Measurements from ENCODE around the gene ARID1B.

ARID1B gene

DNA sequence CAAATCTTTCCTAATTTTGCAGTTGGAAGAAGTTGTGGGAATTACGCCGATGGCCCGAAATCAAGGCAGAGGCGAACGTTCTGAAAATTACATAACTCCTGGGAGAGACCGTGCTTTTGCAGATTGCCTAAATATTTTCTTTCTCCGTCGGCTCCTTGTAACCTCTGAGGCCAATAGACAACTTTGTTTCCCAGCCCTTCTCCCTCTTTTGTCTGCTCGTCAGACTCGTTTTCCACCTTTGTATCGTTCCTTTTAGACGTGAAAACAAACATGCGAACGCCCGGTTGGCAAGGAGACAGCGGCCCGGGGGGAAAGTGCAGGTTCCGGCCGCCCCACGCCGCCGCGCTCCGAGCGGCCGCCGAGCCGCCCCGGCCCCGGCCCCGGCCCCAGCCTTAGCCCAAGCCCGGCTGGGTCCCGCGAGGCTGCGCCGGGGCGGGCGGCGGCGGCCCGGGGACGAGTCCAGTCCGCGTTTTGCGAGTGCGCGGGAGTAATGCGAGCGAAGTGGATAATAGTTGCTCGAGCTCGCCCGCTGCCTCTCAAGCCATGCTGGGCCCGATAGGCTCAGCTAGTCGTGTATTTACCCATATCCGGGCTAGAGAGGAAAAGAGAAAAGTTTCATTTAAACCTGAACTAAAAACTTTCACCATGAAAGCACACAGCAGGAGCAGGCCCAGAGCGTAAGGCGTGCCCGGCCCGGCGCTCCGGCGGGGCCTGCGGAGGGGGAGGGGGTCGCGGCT lies at the start of gene ARID1B:
Gene ARID1B (plus strand): TSS at position 539 of the 737 bp plus-strand sequence. CDS start 303 bp downstream, outside the sequence.
- Histone ChIP-seq H3K36me3 (replicated peaks) (no peaks in the 10 kb centered on the region), H3K4me3 (peak within 1 kb of the TSS; percentile 64), H3K4me1 (peaks cover 33% of the 10 kb centered on the region), H3K9me3 (no peaks in the 10 kb centered on the region), H3K27me3 (ENCODE audit: low read depth) (no peaks in the 10 kb centered on the region)
- in situ Hi-C loops (cut with MboI; ENCODE audit: low sequenced_read_pairs): no loop called here
- peak; percentile 70 to 79 for DNase-seq (ENCODE audit: low spot score in 2 of 2)

GRCh38 chr6:156727715-156728385 lies 49.3 kb upstream of the ARID1B start:
- no peaks in the 10 kb centered on the region for H3K27me3 ChIP-seq (ENCODE audit: low read depth)
- DNase-seq (ENCODE audit: low spot score in 2 of 2): peak; percentile 39 to 69
- in situ Hi-C loops (cut with MboI; ENCODE audit: low sequenced_read_pairs): no loop called here
- no peaks in the 10 kb centered on the region for H3K9me3 ChIP-seq
- peaks cover 24% of the 10 kb centered on the region for H3K4me1 ChIP-seq
- no peak overlapping the region for H3K4me3 ChIP-seq
- no peaks in the 10 kb centered on the region for H3K36me3 ChIP-seq (replicated peaks)

DNA sequence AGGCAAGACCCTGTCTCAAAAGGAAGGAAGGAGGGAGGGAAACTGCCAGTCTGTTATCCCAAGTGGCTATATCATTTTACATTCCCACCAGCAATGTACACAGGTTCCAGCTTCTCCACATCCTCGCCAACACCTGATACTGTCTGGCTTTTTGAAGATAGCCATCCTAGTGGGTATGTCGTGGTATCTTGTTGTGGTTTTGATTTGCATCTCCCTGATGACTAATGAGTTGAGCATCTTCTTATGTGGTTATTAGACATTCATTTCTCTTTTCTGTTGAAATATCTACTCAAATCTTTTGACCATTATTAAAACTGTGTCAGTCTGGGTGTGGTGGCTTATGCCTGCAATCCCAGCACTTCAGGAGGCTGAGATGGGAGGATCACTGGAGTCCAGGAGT lies 47.9 kb upstream of the ARID1B start:
- no peaks in the 10 kb centered on the region for H3K27me3 ChIP-seq (ENCODE audit: low read depth)
- in situ Hi-C loops (cut with MboI; ENCODE audit: low sequenced_read_pairs): no loop called here
- H3K4me3 ChIP-seq: no peak overlapping the region
- DNase-seq (ENCODE audit: low spot score in 2 of 2): no peak
- peaks cover 24% of the 10 kb centered on the region for H3K4me1 ChIP-seq
- no peaks in the 10 kb centered on the region for H3K36me3 ChIP-seq (replicated peaks)
- no peaks in the 10 kb centered on the region for H3K9me3 ChIP-seq

DNA sequence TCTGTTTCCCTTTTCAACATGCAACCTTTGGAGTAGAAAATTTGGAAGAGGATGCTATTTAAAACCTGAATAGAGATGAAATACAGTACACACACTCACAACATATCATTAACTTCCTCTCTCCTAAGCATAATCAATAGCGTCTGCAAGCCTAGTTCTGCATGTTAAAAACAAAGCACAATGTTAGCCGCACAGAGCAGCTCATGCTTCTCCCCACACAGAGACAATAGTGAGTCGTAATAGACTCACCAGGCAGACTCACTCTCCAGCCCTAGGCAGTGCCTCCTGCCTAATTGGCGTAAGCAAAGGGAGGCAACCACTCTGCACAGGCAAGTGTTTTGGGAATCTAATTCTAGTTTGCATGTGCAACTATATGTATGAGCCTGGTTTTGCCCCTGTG lies 45.8 kb upstream of the ARID1B start:
- H3K27me3 ChIP-seq (ENCODE audit: low read depth): no peaks in the 10 kb centered on the region
- H3K4me3 ChIP-seq: no peak overlapping the region
- no peaks in the 10 kb centered on the region for H3K36me3 ChIP-seq (replicated peaks)
- no peak for DNase-seq (ENCODE audit: low spot score in 2 of 2)
- peaks cover 24% of the 10 kb centered on the region for H3K4me1 ChIP-seq
- in situ Hi-C loops (cut with MboI; ENCODE audit: low sequenced_read_pairs): no loop called here
- H3K9me3 ChIP-seq: no peaks in the 10 kb centered on the region

DNA sequence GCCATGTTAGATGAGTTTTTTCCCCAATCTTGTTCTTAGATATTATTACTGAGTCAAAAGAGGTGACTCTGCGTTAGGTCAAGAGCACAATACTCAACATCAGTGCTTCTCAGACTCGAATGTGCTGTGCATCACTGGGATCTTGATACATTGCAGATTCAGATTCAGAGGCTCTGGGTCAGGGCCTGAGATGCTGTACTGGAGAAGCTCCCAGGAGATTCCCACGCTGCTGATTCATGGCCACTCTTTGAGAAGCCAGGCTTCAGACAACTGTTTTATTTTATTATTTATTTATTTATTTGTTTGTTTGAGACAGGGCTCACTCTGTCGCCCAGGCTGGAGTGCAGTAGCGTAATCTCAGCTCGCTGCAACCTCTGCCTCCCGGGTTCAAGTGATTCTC lies 41.4 kb upstream of the ARID1B start:
- Histone ChIP-seq H3K4me3 (no peak overlapping the region), H3K4me1 (peaks cover 9% of the 10 kb centered on the region), H3K9me3 (peaks cover 8% of the 10 kb centered on the region), H3K36me3 (replicated peaks) (no peaks in the 10 kb centered on the region), H3K27me3 (ENCODE audit: low read depth) (no peaks in the 10 kb centered on the region)
- no peak for DNase-seq (ENCODE audit: low spot score in 2 of 2)
- in situ Hi-C loops (cut with MboI; ENCODE audit: low sequenced_read_pairs): no loop called here

- Histone ChIP-seq H3K4me1 (peaks cover 3% of the 10 kb centered on the region; the same call in 1 of the 2 replicates), H3K9me3 (peaks cover 12% of the 10 kb centered on the region), H3K36me3 (replicated peaks) (no peaks in the 10 kb centered on the region), H3K27me3 (ENCODE audit: low read depth) (no peaks in the 10 kb centered on the region), H3K4me3 (no peak overlapping the region)
- DNase-seq (ENCODE audit: low spot score in 2 of 2): no peak
- in situ Hi-C loops (cut with MboI; ENCODE audit: low sequenced_read_pairs): no loop called here
Observed at GRCh38 chr6:156740604-156741003, 36.6 kb upstream of the ARID1B start.

- Histone ChIP-seq H3K4me1 (peaks cover 3% of the 10 kb centered on the region; the same call in 1 of the 2 replicates), H3K36me3 (replicated peaks) (no peaks in the 10 kb centered on the region), H3K27me3 (ENCODE audit: low read depth) (0 out of 2 replicates have a peak, but pooled peaks cover under 1% of the 10 kb centered on the region), H3K9me3 (peaks cover 12% of the 10 kb centered on the region), H3K4me3 (no peak overlapping the region)
- in situ Hi-C loops (cut with MboI; ENCODE audit: low sequenced_read_pairs): no loop called here
- no peak for DNase-seq (ENCODE audit: low spot score in 2 of 2)
Observed at GRCh38 chr6:156741287-156742073, 35.7 kb upstream of the ARID1B start.

DNA sequence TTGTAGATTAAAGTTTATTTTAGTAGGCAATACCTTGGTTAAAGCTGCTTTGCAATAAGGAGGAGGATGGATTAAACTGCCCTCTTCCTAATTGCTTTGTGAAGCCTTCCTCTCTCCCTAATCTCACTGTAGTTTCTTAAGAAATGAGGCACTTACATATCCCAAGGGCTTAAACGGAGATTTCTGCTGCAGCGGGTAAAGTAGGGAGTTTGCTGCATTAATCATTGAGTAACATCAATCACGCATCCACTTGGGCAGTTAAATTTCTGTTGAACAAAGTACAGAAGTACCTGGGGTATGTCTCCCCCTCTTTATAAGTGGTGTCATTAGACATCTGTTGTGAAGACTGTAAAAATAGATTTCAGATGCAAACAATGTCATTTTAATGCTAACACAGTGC lies 29.5 kb upstream of the ARID1B start:
- Histone ChIP-seq H3K36me3 (replicated peaks) (no peaks in the 10 kb centered on the region), H3K4me1 (no peaks in the 10 kb centered on the region), H3K27me3 (ENCODE audit: low read depth) (0 out of 2 replicates have a peak, but pooled peaks cover 7% of the 10 kb centered on the region), H3K9me3 (no peaks in the 10 kb centered on the region), H3K4me3 (no peak overlapping the region)
- in situ Hi-C loops (cut with MboI; ENCODE audit: low sequenced_read_pairs): no loop called here
- no peak for DNase-seq (ENCODE audit: low spot score in 2 of 2)

DNA sequence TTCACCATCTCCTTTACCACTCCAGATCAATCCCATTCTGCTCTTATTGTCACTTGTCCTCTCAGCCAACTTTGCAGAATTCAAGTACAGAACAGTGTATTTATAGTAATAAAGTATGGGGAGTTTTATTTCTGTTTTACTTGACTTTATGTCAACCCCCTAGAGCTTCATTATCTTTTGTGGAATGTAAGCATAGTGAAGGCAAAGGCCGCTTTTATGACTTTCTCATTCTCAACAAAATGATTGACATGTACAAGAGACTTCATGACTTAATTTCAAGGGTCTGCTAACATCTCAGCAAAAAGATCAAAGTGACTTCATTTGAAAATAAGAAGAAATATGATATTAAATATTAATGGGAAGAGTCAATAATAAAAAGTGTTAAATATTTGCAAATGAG lies 28.7 kb upstream of the ARID1B start:
- no peaks in the 10 kb centered on the region for H3K9me3 ChIP-seq
- H3K4me1 ChIP-seq: no peaks in the 10 kb centered on the region
- no peaks in the 10 kb centered on the region for H3K36me3 ChIP-seq (replicated peaks)
- 0 out of 2 replicates have a peak, but pooled peaks cover 7% of the 10 kb centered on the region for H3K27me3 ChIP-seq (ENCODE audit: low read depth)
- DNase-seq (ENCODE audit: low spot score in 2 of 2): no peak
- in situ Hi-C loops (cut with MboI; ENCODE audit: low sequenced_read_pairs): no loop called here
- no peak overlapping the region for H3K4me3 ChIP-seq

DNA sequence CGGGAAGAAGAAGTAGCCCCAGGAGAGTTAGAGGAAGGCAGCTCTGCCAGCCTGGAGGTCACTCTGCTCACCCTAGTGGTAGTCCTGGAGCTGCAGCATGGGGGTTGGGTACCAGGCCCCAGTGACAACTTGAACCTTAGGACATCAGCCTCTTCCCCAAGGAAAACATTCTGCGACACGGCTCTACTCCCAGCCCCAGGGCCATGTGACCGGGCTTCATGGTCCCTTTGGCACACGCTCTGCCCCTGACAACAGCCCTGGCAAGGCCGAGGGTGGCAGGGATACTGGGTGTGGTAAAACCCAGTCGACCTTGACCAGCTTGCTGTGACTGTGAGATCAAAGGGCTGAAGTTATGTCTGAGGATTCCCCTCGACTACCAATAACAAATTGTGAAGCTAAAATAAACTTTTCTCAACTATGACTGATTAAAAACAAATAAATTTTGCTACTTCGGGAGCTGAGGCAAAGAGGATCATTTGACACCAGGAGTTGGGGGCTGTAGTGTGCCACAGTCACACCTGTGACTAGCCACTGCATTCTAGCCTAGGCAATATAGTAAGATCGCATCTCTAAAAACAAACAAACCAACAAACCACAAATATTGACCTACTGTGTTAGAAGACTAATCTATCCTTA lies 24.4 kb upstream of the ARID1B start:
- DNase-seq (ENCODE audit: low spot score in 2 of 2): peak in 1 of 2 experiments; percentile 20
- H3K4me3 ChIP-seq: no peak overlapping the region
- in situ Hi-C loops (cut with MboI; ENCODE audit: low sequenced_read_pairs): no loop called here

DNA sequence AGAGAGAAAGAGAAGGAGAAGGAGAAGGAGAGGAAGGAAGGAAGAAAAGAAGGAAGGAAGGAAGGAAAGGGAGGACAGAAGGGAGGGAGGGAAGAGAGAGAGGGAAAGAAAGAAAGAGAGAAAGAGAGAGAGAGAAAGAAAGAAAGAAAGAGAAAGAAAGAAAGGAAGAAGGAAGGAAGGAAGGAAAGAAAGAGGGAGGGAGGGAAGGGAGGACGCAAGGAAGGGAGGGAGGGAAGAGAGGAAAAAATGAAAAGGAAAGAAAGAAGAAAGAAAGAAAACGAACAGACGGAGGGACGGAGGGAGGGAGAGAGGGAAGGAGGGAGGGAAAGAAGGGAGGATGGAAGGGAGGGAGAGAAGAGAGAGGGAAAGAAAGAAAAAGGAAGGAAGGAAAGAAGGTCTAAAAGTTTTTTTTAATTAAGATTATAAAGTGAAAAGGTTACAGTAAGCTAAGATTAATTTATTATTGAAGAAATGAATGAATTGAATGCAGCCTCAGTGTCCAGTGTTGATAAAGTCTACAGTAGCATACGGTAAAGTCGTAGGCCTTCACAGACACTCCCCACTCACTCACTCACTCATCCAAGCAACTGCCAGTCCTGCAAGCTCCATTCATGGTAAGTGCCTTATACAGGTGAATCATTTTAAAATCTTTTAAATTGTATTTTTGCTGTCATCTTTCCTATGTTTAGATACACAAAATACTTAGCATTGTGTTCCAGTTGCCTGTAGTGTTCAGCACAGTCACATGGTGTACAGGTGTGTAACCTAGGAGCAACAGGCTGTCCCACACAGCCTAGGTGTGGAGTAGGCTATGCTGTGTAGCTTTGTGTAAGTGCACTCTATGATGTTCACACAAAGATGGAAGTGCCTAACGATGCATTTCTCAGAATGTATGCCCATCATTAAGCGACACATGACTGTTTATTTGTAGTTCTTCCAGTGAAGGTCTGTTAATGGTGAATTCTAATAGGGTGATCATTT lies 20.3 kb upstream of the ARID1B start:
- in situ Hi-C loops (cut with MboI; ENCODE audit: low sequenced_read_pairs): no loop called here
- Histone ChIP-seq H3K9me3 (no peaks in the 10 kb centered on the region), H3K27me3 (ENCODE audit: low read depth) (no peaks in the 10 kb centered on the region), H3K4me1 (peaks cover 4% of the 10 kb centered on the region; the same call in 1 of the 2 replicates), H3K36me3 (replicated peaks) (no peaks in the 10 kb centered on the region), H3K4me3 (no peak overlapping the region)
- DNase-seq (ENCODE audit: low spot score in 2 of 2): no peak

More for the DNA sequence above, 24.4 kb upstream of the ARID1B start:
- Histone ChIP-seq H3K27me3 (ENCODE audit: low read depth) (0 out of 2 replicates have a peak, but pooled peaks cover 5% of the 10 kb centered on the region), H3K9me3 (no peaks in the 10 kb centered on the region), H3K36me3 (replicated peaks) (no peaks in the 10 kb centered on the region), H3K4me1 (no peaks in the 10 kb centered on the region)

DNA sequence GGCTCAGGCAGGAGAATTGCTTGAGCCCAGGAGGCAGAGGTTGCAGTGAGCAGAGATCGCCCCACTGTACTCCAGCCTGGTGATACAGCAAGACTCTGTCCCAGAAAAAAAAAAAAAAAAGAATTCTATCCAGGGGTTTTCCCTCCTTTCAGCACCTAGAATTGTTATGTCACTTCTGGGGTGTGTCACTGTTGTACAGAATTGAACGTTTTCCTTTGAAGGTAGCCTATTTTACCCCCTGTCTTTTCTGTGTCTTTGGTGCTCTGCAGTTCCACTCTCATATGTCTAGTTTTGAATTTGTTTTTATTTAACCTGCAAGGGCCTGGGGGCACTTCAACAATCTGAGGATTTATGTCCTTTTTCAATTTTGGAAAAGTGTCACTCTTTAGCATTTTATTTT lies 19.3 kb upstream of the ARID1B start:
- no peaks in the 10 kb centered on the region for H3K27me3 ChIP-seq (ENCODE audit: low read depth)
- H3K4me1 ChIP-seq: peaks cover 4% of the 10 kb centered on the region; the same call in 1 of the 2 replicates
- H3K36me3 ChIP-seq (replicated peaks): no peaks in the 10 kb centered on the region
- H3K9me3 ChIP-seq: no peaks in the 10 kb centered on the region
- H3K4me3 ChIP-seq: no peak overlapping the region
- DNase-seq (ENCODE audit: low spot score in 2 of 2): no peak
- in situ Hi-C loops (cut with MboI; ENCODE audit: low sequenced_read_pairs): no loop called here

All from HAP-1 (cell line).